Esophagus squamous epithelium (tissue), 5 donors: ENCODE measurements around the gene CCDC106. TPM values are rescaled to one million over a fixed set of nuclear protein-coding genes. Genes with fewer than 3 reads are reported as not detected.

ENCODE experiments used
- DNase-seq: peaks from one replicate; lab custom pipeline; 2025; lab: John Stamatoyannopoulos, UW
- H3K27ac ChIP-seq, 4 donors: fragments of 200-600 bp; sonication (generic); one replicate each; pipeline ENCODE4 v1.5.1; 2016 to 2019; ENCODE audit warnings: mild to moderate bottlenecking in 1 of 4
- H3K27me3 ChIP-seq, 4 donors: fragments of 200-600 bp; sonication (generic); 1 replicate in 3 of 4; 2 replicates in 1 of 4; pipeline versions ENCODE4 v1.5.1 to v1.6.0; 2017 to 2021; ENCODE audit warnings: antibody characterized with exemption in 1 of 4
- H3K36me3 ChIP-seq, 3 donors: fragments of 200-600 bp; sonication (generic); one replicate each; pipeline ENCODE4 v1.5.1; 2016 to 2019
- H3K4me1 ChIP-seq, 3 donors: fragments of 200-600 bp; sonication (generic); one replicate each; pipeline ENCODE4 v1.5.1; 2017 to 2019
- H3K4me3 ChIP-seq, 4 donors: fragments of 200-600 bp; sonication (generic); 1 replicate in 3 of 4; 2 replicates in 1 of 4; pipeline ENCODE4 v1.5.1; 2016 to 2019; ENCODE audit warnings: mild to moderate bottlenecking in 2 of 4, moderate library complexity in 1 of 4
- H3K9me3 ChIP-seq, 3 donors: fragments of 200-600 bp; sonication (generic); one replicate each; pipeline ENCODE4 v1.5.1; 2016 to 2019
- CTCF ChIP-seq, 6 experiments: fragments of 450-650 bp in 4 of 6; fragments of 200-600 bp in 2 of 6; sonication (generic) in 2 of 6; IDR thresholded peaks; one replicate each; pipeline ENCODE4 v1.5.1; 2016 to 2019; ENCODE audit warnings: antibody characterized with exemption in 6 of 6, mild to moderate bottlenecking in 4 of 6, moderate library complexity in 4 of 6
- POLR2A ChIP-seq, 4 donors: fragments of 450-650 bp; IDR thresholded peaks; one replicate each; pipeline ENCODE4 v1.6.1; 2017; ENCODE audit warnings: antibody characterized with exemption in 4 of 4, mild to moderate bottlenecking in 4 of 4, moderate library complexity in 3 of 4
- WGBS, 2 donors: methylation state at CpG; one replicate each; pipeline ENCODE4 v1.1.5; 2018; 5-methylcytosine and 5-hydroxymethylcytosine counted together
- intact Hi-C: fragments of 100-400 bp; cut with DNase I; formaldehyde crosslinking; loops from one replicate; pipeline ENCODE4 v1.15.0; 2022
- total RNA-seq, 4 donors: library from RNA; depleted of rRNA; stranded (reverse); fragments of >200 nt; gene quantifications; one replicate each; pipeline ENCODE4 v1.1.0, GENCODE V29; 2016
- donor health status: DM: yes; HTN: yes; CAD: no.

The CCDC106 gene
- total RNA-seq, 4 donors from 2014 or later: 2.4 to 7.2 (median 4.6) TPM

DNA sequence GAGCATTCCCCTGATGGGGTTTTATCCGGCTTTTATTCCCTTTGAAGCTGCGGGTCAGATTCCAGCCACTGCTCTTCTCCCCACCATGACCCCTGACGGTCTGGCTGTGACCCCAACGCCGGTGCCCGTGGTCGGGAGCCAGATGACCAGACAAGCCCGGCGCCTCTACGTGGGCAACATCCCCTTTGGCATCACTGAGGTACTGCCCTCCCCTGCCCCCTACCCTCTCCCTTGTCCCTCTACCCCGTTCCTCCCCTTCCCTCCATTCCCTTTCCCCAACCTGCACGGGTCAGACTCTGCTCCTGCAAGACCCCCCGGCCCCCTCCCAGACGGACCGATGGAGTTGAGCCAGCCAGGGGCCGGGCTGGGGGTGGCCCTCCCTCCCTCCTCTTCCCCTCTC lies 13.0 kb downstream of the CCDC106 start:
- no peak for TF ChIP-seq CTCF (IDR thresholded peaks at IDR 0.05)
- TF ChIP-seq POLR2A (IDR thresholded peaks at IDR 0.05): no peak
- WGBS, 2 donors: 74 to 78% methylated on average over 15 to 16 of the region's 16 CpGs
- intact Hi-C loops: no loop called here
- H3K36me3 ChIP-seq: peaks cover 48 to 75% (median 55%) of the 10 kb centered on the region in 3 donors
- peaks cover 32 to 46% (median 33%) of the 10 kb centered on the region in 3 donors for H3K4me1 ChIP-seq
- H3K27me3 ChIP-seq: no peaks in the 10 kb centered on the region
- H3K4me3 ChIP-seq: no peak overlapping the region
- H3K9me3 ChIP-seq: no peaks in the 10 kb centered on the region
- DNase-seq: no peak
- no peak overlapping the region for H3K27ac ChIP-seq

DNA sequence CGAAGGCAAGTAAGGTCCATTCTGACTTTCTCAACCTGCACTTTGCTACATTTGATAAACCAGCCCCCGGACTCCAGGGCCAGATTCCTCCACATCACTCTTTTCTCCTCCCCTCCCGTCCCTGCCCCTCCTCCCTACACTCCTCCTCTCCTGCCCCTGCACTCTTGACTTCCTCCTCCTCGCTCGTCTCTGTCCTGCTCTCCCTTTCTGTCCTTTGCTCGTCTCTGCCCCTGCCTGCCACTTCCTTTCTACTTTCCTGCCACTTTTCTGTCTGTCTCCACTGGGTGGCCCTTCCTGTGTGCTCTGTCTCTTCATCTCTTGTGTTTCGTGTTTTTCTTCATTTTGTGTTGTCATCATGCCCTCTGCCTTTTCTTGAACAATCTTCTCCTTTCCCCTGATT lies 13.8 kb downstream of the CCDC106 start:
- intact Hi-C loops: no loop called here

DNA sequence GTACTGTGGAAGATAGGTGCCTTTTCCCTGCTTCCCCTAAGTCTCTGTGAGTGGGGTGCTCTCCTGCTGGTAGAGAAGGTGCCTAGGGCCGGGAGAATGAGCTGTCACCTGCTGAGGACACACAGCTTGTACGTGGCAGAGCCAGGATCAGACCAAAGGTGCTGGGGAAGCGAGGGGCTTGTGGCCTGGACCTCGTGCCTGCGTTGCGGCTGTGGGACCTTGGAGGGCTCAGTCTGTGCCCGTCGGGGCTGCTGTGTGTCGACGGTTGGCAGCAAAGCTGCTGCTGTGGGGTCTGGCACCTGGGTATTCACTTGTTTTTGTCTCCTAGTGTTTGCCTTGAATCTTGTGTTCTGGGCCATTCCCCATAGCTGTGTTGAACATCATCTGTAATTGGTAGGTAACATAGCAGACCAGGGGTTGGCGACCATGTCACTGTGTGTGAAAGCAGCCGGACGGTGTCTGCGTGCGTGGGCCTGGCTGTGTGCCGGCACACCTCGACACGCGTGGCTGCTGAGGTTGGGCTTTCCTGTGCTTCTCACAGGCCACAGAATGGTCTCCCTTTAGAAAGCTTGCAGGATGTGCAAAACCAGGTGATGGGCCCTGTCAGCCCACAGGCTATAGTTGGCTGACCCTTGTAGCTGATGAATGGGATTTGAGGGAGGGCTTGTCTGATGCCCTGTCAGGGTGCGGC lies 16.0 kb downstream of the CCDC106 start:
- Histone ChIP-seq H3K9me3 (no peaks in the 10 kb centered on the region), H3K4me3 (no peak overlapping the region), H3K27me3 (no peaks in the 10 kb centered on the region), H3K36me3 (peaks cover 69 to 99% (median 84%) of the 10 kb centered on the region in 3 donors), H3K27ac (no peak overlapping the region), H3K4me1 (peaks cover 3 to 39% (median 8%) of the 10 kb centered on the region in 3 donors)
- intact Hi-C loops: no loop called here
- 76 to 88% methylated on average over 6 to 14 of the region's 20 CpGs for WGBS, 2 donors
- DNase-seq: no peak
- no peak for TF ChIP-seq POLR2A (IDR thresholded peaks at IDR 0.05)
- TF ChIP-seq CTCF (IDR thresholded peaks at IDR 0.05): no peak

More for the DNA sequence above, 13.8 kb downstream of the CCDC106 start:
- H3K4me3 ChIP-seq: no peak overlapping the region
- no peak for DNase-seq
- no peak overlapping the region for H3K27ac ChIP-seq
- peaks cover 23 to 42% (median 25%) of the 10 kb centered on the region in 3 donors for H3K4me1 ChIP-seq
- no peaks in the 10 kb centered on the region for H3K27me3 ChIP-seq
- no peak for TF ChIP-seq POLR2A (IDR thresholded peaks at IDR 0.05)
- TF ChIP-seq CTCF (IDR thresholded peaks at IDR 0.05): no peak
- peaks cover 56 to 83% (median 63%) of the 10 kb centered on the region in 3 donors for H3K36me3 ChIP-seq
- WGBS, 2 donors: 62 to 66% methylated on average over 7 of the region's 7 CpGs
- H3K9me3 ChIP-seq: no peaks in the 10 kb centered on the region

DNA sequence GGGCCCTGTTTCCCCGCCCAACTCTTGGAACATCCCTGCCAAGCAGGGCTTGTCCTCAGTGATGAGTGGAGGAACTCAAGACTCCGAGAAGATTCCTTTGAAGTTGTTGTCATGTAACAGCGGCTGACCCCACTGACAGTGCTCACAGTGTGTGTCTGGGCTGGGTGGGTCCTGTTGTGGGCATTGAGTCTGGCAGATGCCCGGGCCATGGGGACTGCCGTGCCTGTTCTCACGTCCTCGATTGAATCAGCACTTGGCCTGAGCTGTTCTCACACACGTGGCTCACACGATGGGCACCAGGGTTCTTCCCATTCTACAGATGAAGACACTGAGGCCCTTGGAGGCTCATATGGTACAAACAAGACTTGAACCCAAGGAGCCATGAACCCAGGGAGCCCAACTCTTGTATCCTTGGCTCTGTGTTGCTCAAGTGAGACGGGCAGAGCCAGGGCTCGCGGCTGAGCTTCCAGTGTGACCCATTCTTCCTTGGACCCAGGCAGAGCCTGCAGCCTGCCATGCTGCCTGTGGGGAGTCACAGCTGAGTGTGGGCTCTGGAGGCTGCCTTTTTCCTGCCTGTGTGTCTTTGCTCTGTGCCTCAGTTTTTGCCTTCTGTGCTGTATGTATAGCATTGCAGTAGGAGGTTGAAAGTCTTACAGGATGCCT lies 18.5 kb downstream of the CCDC106 start:
- no peaks in the 10 kb centered on the region for H3K9me3 ChIP-seq
- TF ChIP-seq CTCF (IDR thresholded peaks at IDR 0.05): no peak
- TF ChIP-seq POLR2A (IDR thresholded peaks at IDR 0.05): no peak
- H3K27ac ChIP-seq: no peak overlapping the region
- no peaks in the 10 kb centered on the region for H3K27me3 ChIP-seq
- DNase-seq: no peak
- H3K4me3 ChIP-seq: no peak overlapping the region
- peaks cover 0 to 36% (median 5%) of the 10 kb centered on the region in 3 donors for H3K4me1 ChIP-seq
- peaks cover 72 to 99% (median 83%) of the 10 kb centered on the region in 3 donors for H3K36me3 ChIP-seq
- intact Hi-C loops: no loop called here
- WGBS, 2 donors: 90% methylated on average over 6 of the region's 12 CpGs; no CpG with 5 or more reads in 1 of the 2 donors

GRCh38 chr19:55667006-55667381 lies 19.0 kb downstream of the CCDC106 start:
- peaks cover 0 to 40% (median 5%) of the 10 kb centered on the region in 3 donors for H3K4me1 ChIP-seq

More at GRCh38 chr19:55667006-55667381, 19.0 kb downstream of the CCDC106 start:
- 67% methylated on average over 1 of the region's 4 CpGs; no CpG with 5 or more reads in 1 of the 2 donors for WGBS, 2 donors
- H3K9me3 ChIP-seq: no peaks in the 10 kb centered on the region
- peaks cover 66 to 99% (median 78%) of the 10 kb centered on the region in 3 donors for H3K36me3 ChIP-seq
- DNase-seq: no peak
- H3K27ac ChIP-seq: peak overlapping the region in 1 of 4 donors; percentile 65
- H3K4me3 ChIP-seq: no peak overlapping the region
- intact Hi-C loops: no loop called here
- no peak for TF ChIP-seq CTCF (IDR thresholded peaks at IDR 0.05)
- TF ChIP-seq POLR2A (IDR thresholded peaks at IDR 0.05): no peak
- no peaks in the 10 kb centered on the region for H3K27me3 ChIP-seq
